GM23248 (cell line): ENCODE measurements around the gene EPHA1. TPM values are rescaled to one million over a fixed set of nuclear protein-coding genes. Genes with fewer than 3 reads are reported as not detected.
"Not testable (repeated sequence)": the region's sequence is repeated elsewhere in the genome, so short reads cannot be mapped to it uniquely, and the experiment has no call there.

Experiments used
- DNase-seq: peaks from one replicate; pipeline ENCODE4 v3.0.0-alpha.2; 2015
- H2AFZ ChIP-seq: fragments of 200-600 bp; sonication (generic); 2 replicates; pipeline ENCODE4 v1.6.1; 2016; ENCODE audit warnings: antibody characterized with exemption
- H3F3A ChIP-seq: fragments of 200-600 bp; sonication (generic); 2 replicates; pipeline ENCODE4 v1.6.1; 2016; ENCODE audit warnings: mild to moderate bottlenecking, antibody characterized with exemption, mixed run types; ENCODE audit not compliant: insufficient read depth
- H3K27ac ChIP-seq: fragments of 200-600 bp; sonication (generic); 2 replicates; pipeline ENCODE4 v1.5.1; 2016; ENCODE audit warnings: mild to moderate bottlenecking
- H3K27me3 ChIP-seq: fragments of 200-600 bp; sonication (generic); replicated peaks from 2 replicates; pipeline ENCODE4 v1.6.1; 2016; ENCODE audit warnings: mild to moderate bottlenecking; ENCODE audit not compliant: insufficient read depth
- H3K36me3 ChIP-seq: fragments of 200-600 bp; sonication (generic); 2 replicates; pipeline ENCODE4 v1.6.1; 2016; ENCODE audit warnings: low read depth, mild to moderate bottlenecking
- H3K4me1 ChIP-seq: fragments of 200-600 bp; sonication (generic); 2 replicates; pipeline ENCODE4 v1.6.1; 2016; ENCODE audit warnings: mild to moderate bottlenecking; ENCODE audit not compliant: insufficient read depth
- H3K4me2 ChIP-seq: fragments of 200-600 bp; sonication (generic); one replicate; pipeline ENCODE4 v1.6.1; 2016; ENCODE audit warnings: mild to moderate bottlenecking; ENCODE audit not compliant: unreplicated experiment
- H3K4me3 ChIP-seq: fragments of 200-600 bp; sonication (generic); 2 replicates; pipeline ENCODE4 v1.5.1; 2016; ENCODE audit warnings: mild to moderate bottlenecking
- H3K79me2 ChIP-seq: fragments of 200-600 bp; sonication (generic); 2 replicates; pipeline ENCODE4 v1.6.1; 2016; ENCODE audit warnings: mild to moderate bottlenecking; ENCODE audit not compliant: insufficient read depth
- H3K9ac ChIP-seq: fragments of 200-600 bp; sonication (generic); 2 replicates; pipeline ENCODE4 v1.6.1; 2016; ENCODE audit warnings: mild to moderate bottlenecking
- H3K9me2 ChIP-seq: fragments of 200-600 bp; sonication (generic); 2 replicates; pipeline ENCODE4 v1.6.1; 2016; ENCODE audit warnings: mixed run types, mild to moderate bottlenecking, moderate library complexity; ENCODE audit not compliant: insufficient read depth
- H3K9me3 ChIP-seq: fragments of 200-600 bp; sonication (generic); one replicate; pipeline ENCODE4 v1.6.1; 2017; ENCODE audit warnings: low read depth
- H4K20me1 ChIP-seq: fragments of 200-600 bp; sonication (generic); 2 replicates; pipeline ENCODE4 v1.6.0; 2016; ENCODE audit not compliant: insufficient read depth
- EZH2 ChIP-seq: fragments of 200-600 bp; sonication (generic); IDR thresholded peaks from 2 replicates; pipeline ENCODE4 v1.6.1; 2018; ENCODE audit warnings: antibody characterized with exemption, mild to moderate bottlenecking; ENCODE audit not compliant: insufficient read depth, poor library complexity, severe bottlenecking
- EZH2phosphoT487 ChIP-seq: fragments of 200-600 bp; sonication (generic); IDR thresholded peaks from 2 replicates; pipeline ENCODE4 v1.6.1; 2018; ENCODE audit warnings: antibody characterized with exemption, moderate library complexity, mild to moderate bottlenecking, low read depth; ENCODE audit not compliant: insufficient read depth
- WGBS, 2 experiments: methylation state at CpG; one replicate each; pipeline ENCODE4 v1.1.6; 2015 to 2017; ENCODE audit warnings: low lambda C conversion rate in 2 of 2, low coverage in 1 of 2; ENCODE audit errors: missing lambda C conversion rate in 2 of 2; 5-methylcytosine and 5-hydroxymethylcytosine counted together
- in situ Hi-C: fragments of 300-500 bp; cut with MboI; formaldehyde crosslinking; loops from 2 replicates; pipeline ENCODE4 v1.15.0; 2020
- polyA plus RNA-seq: library from polyadenylated mRNA; unstranded; fragments of >200 nt; fragmentation: Nextera tagmentation; extraction: Ambion mirVana; gene quantifications from 2 replicates; pipeline ENCODE4 v1.2.1, GENCODE V29; 2016
- total RNA-seq: library from RNA; depleted of rRNA; stranded (reverse); fragments of >200 nt; shearing (Covaris generic); gene quantifications from 2 replicates; pipeline ENCODE4 v1.2.3, GENCODE V29; 2014

The EPHA1 gene
- total and polyA plus RNA-seq, 2 experiments from 2014 or later: 0.83 TPM; not detected in 1

DNA sequence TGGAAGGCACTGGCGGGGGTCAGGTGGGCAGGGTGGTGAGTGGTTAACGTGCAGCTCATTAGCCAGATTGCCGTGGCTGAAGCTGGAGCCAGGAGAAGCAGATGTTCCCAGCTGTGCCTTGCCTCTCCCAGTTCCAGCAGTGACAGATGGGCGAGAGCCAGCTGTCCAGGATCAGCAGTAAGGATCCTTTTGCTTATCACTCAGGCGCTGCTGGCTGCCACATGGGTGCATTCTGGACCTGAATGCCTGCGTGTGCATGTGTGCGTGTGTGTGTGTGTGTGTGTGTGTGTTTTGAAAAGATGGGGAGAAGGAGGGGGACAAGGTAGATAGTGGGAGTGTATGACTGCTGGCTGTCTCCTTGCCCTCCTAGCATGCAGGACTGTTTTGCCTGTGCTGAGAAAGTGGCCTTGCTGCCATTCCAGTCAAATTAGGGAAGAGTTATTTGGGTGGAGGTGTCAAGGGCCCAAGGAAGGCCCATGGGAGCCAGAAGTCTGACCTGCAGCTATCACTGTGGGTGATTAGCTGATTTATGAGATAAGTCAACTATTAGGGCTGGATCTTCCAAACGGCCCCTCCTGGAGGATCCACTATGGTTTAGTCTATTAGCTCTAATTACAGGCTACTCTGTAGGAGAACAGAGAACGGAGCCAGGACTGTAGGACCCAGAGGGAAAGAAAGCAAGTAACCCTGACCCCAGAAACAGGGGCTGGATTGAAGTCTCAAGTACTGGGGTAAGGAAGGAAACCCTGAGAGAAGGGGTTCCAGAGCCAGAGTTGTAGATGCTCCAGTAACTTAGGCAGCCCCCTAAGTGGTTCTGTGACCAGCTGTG, 3.3 kb downstream of the EPHA1 start:
- no peak overlapping the region for H3K9ac ChIP-seq
- H3K4me3 ChIP-seq: no peak overlapping the region
- H3K4me1 ChIP-seq: peaks cover 16% of the 10 kb centered on the region
- no peaks in the 10 kb centered on the region for H3K9me2 ChIP-seq
- H3K27me3 ChIP-seq: no peaks in the 10 kb centered on the region
- DNase-seq: no peak
- no peaks in the 10 kb centered on the region for H3K9me3 ChIP-seq
- in situ Hi-C loops: no loop called here
- 45 to 48% methylated on average over 9 of the region's 9 CpGs for WGBS, 2 experiments
- no peaks in the 10 kb centered on the region for H3F3A ChIP-seq
- no peak overlapping the region for H3K27ac ChIP-seq
- no peak overlapping the region for H2AFZ ChIP-seq
- no peak for TF ChIP-seq EZH2phosphoT487
- TF ChIP-seq EZH2: no peak
- H3K79me2 ChIP-seq: no peaks in the 10 kb centered on the region
- H3K4me2 ChIP-seq: no peak overlapping the region
- no peaks in the 10 kb centered on the region for H4K20me1 ChIP-seq
- H3K36me3 ChIP-seq: no peaks in the 10 kb centered on the region

DNA sequence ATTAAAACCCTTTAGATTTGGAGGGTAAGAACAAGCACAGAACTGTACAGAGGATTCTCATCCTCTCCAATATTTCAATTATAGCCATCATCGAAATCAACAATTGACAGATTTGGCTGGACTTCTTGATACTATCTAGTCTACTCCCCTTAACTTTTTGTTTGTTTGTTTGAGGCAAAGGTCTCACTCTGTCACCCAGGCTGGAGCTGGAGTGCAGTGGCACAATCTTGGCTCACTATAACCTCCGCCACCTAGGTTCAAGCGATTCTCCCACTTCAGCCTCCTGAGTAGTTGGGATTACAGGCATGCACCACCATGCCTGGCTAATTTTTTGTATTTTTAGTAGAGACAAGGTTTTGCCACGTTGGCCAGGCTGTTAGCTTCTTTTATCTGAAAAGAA, 6.4 kb downstream of the EPHA1 start:
- H3K79me2 ChIP-seq, H3K9ac ChIP-seq, in situ Hi-C loops, H3K4me2 ChIP-seq, H3F3A ChIP-seq, H3K36me3 ChIP-seq, H3K4me1 ChIP-seq, H4K20me1 ChIP-seq, H3K27ac ChIP-seq, H3K4me3 ChIP-seq, H3K9me3 ChIP-seq, H2AFZ ChIP-seq, H3K27me3 ChIP-seq, H3K9me2 ChIP-seq, DNase-seq: not testable (repeated sequence)
- 79 to 83% methylated on average over 4 of the region's 4 CpGs for WGBS, 2 experiments

DNA sequence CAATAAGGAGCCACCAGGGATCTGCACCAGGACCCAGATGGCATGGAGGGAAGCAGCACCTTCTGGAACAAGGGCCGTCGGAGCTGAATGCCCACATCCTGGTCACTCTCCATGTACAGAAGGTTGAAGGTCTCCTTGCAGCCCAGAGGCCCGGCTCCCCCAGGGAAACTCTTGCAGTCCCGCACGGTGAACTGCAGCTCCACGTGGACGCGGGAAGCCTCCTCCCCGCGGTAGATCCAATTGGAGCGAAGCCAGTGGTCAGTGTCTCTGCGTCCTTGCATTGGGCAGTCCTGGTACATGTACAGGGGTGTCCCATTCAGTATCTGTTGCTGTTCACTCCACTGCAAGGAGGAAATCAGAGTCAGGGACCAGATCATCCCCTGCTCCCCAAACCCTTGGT, 7.4 kb downstream of the EPHA1 start:
- 89 to 95% methylated on average over 12 of the region's 12 CpGs for WGBS, 2 experiments
- H3K4me1 ChIP-seq: peaks cover 9% of the 10 kb centered on the region; the same call in 1 of the 2 replicates
- in situ Hi-C loops: no loop called here
- no peaks in the 10 kb centered on the region for H3K79me2 ChIP-seq
- no peak overlapping the region for H3K27ac ChIP-seq
- H3K4me2 ChIP-seq: no peak overlapping the region
- no peaks in the 10 kb centered on the region for H3K36me3 ChIP-seq
- DNase-seq: no peak
- no peak overlapping the region for H2AFZ ChIP-seq
- no peaks in the 10 kb centered on the region for H4K20me1 ChIP-seq
- no peak overlapping the region for H3K4me3 ChIP-seq
- no peaks in the 10 kb centered on the region for H3K27me3 ChIP-seq
- H3K9me3 ChIP-seq: no peaks in the 10 kb centered on the region
- H3K9ac ChIP-seq: no peak overlapping the region
- H3K9me2 ChIP-seq: no peaks in the 10 kb centered on the region
- TF ChIP-seq EZH2phosphoT487 (no peak), EZH2 (no peak)
- no peaks in the 10 kb centered on the region for H3F3A ChIP-seq

DNA sequence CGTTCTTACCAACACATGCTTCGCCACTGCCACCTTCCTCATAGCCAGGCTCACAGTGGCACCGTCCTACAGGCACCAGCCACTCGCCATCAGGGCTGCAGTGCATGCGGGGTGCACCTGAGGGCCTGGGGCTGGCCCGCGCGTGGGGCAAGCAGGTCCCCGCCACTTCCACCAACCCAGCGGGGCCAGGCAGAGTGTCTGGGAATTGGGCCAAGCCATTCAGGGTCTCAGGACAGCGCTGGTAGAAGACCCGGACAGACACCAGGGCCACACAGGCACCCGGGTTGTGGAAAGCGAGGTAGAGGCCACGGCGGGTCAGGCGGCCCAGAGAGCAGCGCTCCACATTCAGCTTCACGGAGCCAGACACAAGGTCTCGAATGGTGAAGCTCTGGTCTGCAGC, 9.0 kb downstream of the EPHA1 start:
- peaks cover 10% of the 10 kb centered on the region; the same call in 1 of the 2 replicates for H3K4me1 ChIP-seq
- H3K4me3 ChIP-seq: no peak overlapping the region
- TF ChIP-seq EZH2 (no peak), EZH2phosphoT487 (no peak)
- no peak overlapping the region for H3K4me2 ChIP-seq
- no peaks in the 10 kb centered on the region for H3K27me3 ChIP-seq
- H3F3A ChIP-seq: no peaks in the 10 kb centered on the region
- H3K79me2 ChIP-seq: no peaks in the 10 kb centered on the region
- WGBS, 2 experiments: 93 to 98% methylated on average over 15 to 20 of the region's 20 CpGs
- H3K9me3 ChIP-seq: no peaks in the 10 kb centered on the region
- no peaks in the 10 kb centered on the region for H3K36me3 ChIP-seq
- no peak overlapping the region for H2AFZ ChIP-seq
- H3K9ac ChIP-seq: no peak overlapping the region
- H3K27ac ChIP-seq: no peak overlapping the region
- no peaks in the 10 kb centered on the region for H3K9me2 ChIP-seq
- in situ Hi-C loops: no loop called here
- H4K20me1 ChIP-seq: no peaks in the 10 kb centered on the region
- DNase-seq: no peak

DNA sequence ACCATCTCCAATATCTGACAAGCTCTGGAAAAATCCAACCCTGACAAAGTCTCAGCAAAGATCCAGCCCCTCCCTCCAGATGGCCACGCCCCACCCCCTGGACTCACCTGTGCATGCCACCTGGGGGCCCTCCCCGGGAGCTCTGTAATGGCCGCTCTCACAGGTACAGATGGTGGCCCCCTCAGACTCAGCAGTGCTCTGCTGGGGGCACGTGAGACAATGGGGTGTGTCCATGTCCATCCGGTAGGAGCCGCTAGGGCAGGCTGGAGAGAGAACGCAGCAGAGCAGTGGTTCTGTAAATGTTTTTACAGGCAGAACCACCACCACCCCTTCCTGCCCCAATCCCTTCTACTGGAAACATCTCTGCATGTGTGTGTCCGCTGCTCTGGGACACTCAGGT, 9.5 kb downstream of the EPHA1 start:
- no peak overlapping the region for H3K4me2 ChIP-seq
- no peak for TF ChIP-seq EZH2phosphoT487
- TF ChIP-seq EZH2: no peak
- DNase-seq: no peak
- H3K9ac ChIP-seq: no peak overlapping the region
- no peaks in the 10 kb centered on the region for H3K27me3 ChIP-seq
- no peak overlapping the region for H2AFZ ChIP-seq
- 67 to 73% methylated on average over 7 to 8 of the region's 8 CpGs for WGBS, 2 experiments
- no peaks in the 10 kb centered on the region for H3K9me3 ChIP-seq
- H3K9me2 ChIP-seq: no peaks in the 10 kb centered on the region
- H3K4me1 ChIP-seq: peaks cover 10% of the 10 kb centered on the region; the same call in 1 of the 2 replicates
- H3K4me3 ChIP-seq: no peak overlapping the region
- peaks cover under 1% of the 10 kb centered on the region; the same call in 1 of the 2 replicates for H3F3A ChIP-seq
- no peaks in the 10 kb centered on the region for H3K79me2 ChIP-seq
- in situ Hi-C loops: no loop called here
- H3K36me3 ChIP-seq: no peaks in the 10 kb centered on the region
- no peaks in the 10 kb centered on the region for H4K20me1 ChIP-seq
- H3K27ac ChIP-seq: no peak overlapping the region
